Measurements from ENCODE around the gene HECW1. TPM values are rescaled to one million over a fixed set of nuclear protein-coding genes. Genes with fewer than 3 reads are reported as not detected.

HECW1 gene
- total RNA-seq, 1 experiment from 2014 or later, result 2.7 TPM

DNA sequence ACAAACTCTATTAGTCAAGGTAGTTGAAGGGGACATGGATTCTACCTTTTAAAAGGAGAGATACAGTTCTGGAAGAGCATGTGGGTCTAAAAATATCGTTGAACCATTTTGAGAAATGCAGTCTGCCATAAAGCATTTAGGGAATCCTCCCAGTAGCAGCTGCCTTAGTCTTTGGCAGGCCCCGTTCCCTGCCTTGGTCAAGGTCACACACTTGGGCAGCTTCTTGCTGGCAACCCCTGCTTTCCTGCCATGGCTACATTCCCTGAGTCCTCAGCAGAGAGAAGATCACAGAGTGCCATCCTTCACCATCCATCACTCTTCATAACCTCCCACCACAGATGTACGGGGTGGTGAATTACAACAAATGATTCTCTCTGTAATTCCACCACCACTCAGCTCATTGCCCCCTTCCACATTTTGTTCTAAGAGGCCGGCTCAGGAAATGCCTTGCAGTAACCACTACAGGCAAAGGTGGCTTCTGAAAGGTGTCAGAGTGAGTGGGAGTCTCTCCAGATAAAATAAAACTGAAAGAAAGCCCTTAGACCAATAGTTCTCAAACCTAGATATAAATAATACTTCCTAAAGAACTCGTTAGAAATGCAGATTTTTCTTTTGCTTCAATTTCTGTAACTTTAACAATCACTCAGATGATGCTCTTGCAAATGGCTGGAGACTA, 349.0 kb downstream of the HECW1 start:
- H3K27me3 ChIP-seq (ENCODE audit: insufficient read depth, low read depth), result peaks cover 62% of the 10 kb centered on the region
- ChIA-PET CTCF (no interaction called here), POLR2A (ENCODE audit: unreplicated experiment) (no interaction called here)
- H2AFZ ChIP-seq, result no peak overlapping the region
- H3K79me2 ChIP-seq (ENCODE audit: low read depth), result no peaks in the 10 kb centered on the region
- H3K36me3 ChIP-seq (ENCODE audit: low read depth), result no peaks in the 10 kb centered on the region
- no peaks in the 10 kb centered on the region for H3K4me1 ChIP-seq (replicated peaks; ENCODE audit: insufficient read depth)
- H3F3A ChIP-seq (ENCODE audit: insufficient read depth, low read depth), result no peaks in the 10 kb centered on the region
- no peaks in the 10 kb centered on the region for H3K9me3 ChIP-seq (ENCODE audit: insufficient read depth, low read depth)
- H3K4me3 ChIP-seq, result no peak overlapping the region
- H4K20me1 ChIP-seq (ENCODE audit: insufficient read depth), result no peaks in the 10 kb centered on the region
- BruUV-seq (replicated peaks), result no TSS peak
- intact Hi-C loops (cut with micrococcal nuclease; ENCODE audit: unreplicated experiment), result no loop called here
- no peak overlapping the region for H3K4me2 ChIP-seq
- TF ChIP-seq, protein P1, sequence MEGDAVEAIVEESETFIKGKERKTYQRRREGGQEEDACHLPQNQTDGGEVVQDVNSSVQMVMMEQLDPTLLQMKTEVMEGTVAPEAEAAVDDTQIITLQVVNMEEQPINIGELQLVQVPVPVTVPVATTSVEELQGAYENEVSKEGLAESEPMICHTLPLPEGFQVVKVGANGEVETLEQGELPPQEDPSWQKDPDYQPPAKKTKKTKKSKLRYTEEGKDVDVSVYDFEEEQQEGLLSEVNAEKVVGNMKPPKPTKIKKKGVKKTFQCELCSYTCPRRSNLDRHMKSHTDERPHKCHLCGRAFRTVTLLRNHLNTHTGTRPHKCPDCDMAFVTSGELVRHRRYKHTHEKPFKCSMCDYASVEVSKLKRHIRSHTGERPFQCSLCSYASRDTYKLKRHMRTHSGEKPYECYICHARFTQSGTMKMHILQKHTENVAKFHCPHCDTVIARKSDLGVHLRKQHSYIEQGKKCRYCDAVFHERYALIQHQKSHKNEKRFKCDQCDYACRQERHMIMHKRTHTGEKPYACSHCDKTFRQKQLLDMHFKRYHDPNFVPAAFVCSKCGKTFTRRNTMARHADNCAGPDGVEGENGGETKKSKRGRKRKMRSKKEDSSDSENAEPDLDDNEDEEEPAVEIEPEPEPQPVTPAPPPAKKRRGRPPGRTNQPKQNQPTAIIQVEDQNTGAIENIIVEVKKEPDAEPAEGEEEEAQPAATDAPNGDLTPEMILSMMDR (conservative IDR thresholded peaks at IDR 0.05), result no peak
- TF ChIP-seq EZH2 (IDR thresholded peaks at IDR 0.05; ENCODE audit: low read depth), result no peak
- H3K27ac ChIP-seq, result no peak overlapping the region
- no peak for DNase-seq
- no peaks in the 10 kb centered on the region for H3K9me2 ChIP-seq (ENCODE audit: insufficient read depth)

DNA sequence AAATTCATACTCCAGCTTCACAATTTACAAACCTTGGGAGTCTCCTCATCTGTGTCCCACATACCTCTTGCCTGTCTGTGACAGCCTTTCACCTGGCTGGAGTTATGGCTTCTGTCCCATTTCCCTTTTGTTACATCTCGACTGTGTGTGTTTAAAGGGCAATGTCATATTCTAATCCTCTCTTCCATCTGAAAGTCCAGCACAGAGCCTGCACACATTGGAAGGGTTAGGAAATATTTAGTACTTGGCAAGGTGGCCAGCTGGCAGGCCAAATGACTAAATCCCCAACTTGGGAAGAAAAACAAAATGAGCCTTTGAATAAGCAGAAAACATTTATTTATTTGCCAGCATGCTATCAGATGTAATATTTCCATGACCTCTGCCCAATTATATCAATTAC, 350.4 kb downstream of the HECW1 start:
- TF ChIP-seq EZH2 (IDR thresholded peaks at IDR 0.05; ENCODE audit: low read depth), result no peak
- TF ChIP-seq, protein P1 (conservative IDR thresholded peaks at IDR 0.05), result no peak
- BruUV-seq (replicated peaks), result no TSS peak
- no peak overlapping the region for H2AFZ ChIP-seq
- no peak overlapping the region for H3K4me3 ChIP-seq
- no peak overlapping the region for H3K27ac ChIP-seq
- no peaks in the 10 kb centered on the region for H3K36me3 ChIP-seq (ENCODE audit: low read depth)
- H3K79me2 ChIP-seq (ENCODE audit: low read depth), result no peaks in the 10 kb centered on the region
- POLR2A ChIA-PET (ENCODE audit: unreplicated experiment), result no interaction called here
- peaks cover 58% of the 10 kb centered on the region for H3K27me3 ChIP-seq (ENCODE audit: insufficient read depth, low read depth)
- H3F3A ChIP-seq (ENCODE audit: insufficient read depth, low read depth), result no peaks in the 10 kb centered on the region
- no peak overlapping the region for H3K4me2 ChIP-seq
- no peaks in the 10 kb centered on the region for H3K9me3 ChIP-seq (ENCODE audit: insufficient read depth, low read depth)
- intact Hi-C loops (cut with micrococcal nuclease; ENCODE audit: unreplicated experiment), result no loop called here
- CTCF ChIA-PET, result no interaction called here
- no peak for DNase-seq
- no peaks in the 10 kb centered on the region for H3K9me2 ChIP-seq (ENCODE audit: insufficient read depth)
- no peaks in the 10 kb centered on the region for H4K20me1 ChIP-seq (ENCODE audit: insufficient read depth)
- H3K4me1 ChIP-seq (replicated peaks; ENCODE audit: insufficient read depth), result no peaks in the 10 kb centered on the region

DNA sequence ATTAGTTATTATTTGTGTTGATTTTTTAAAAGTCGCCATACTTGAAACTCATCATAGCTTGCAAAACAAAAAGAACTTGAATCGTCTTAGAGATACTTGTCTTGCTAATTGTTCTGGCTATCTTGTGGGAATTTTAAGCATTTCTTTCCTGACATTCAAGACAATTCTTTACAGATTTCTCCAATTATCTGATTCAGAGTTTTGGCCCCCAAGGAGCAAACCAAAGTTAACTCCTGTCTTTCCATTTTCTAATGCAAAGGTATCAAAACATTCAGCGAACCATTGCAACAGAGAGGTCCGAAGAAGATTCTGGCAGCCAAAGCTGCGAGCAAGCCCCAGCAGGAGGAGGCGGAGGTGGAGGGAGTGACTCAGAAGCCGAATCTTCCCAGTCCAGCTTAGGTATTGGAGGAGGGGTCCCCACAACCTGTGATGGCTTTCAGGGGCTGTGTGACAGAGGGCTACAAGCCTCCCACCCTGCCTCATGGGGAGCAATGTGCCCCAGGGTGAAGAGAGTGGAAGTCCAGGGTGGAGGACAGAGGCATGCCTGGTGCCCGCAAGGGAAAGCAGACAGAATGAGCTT, 351.0 kb downstream of the HECW1 start:
- BruUV-seq (replicated peaks), result no TSS peak
- no peak for TF ChIP-seq EZH2 (IDR thresholded peaks at IDR 0.05; ENCODE audit: low read depth)
- TF ChIP-seq, protein P1 (conservative IDR thresholded peaks at IDR 0.05), result no peak

More for the DNA sequence above, 351.0 kb downstream of the HECW1 start:
- Histone ChIP-seq H3K36me3 (ENCODE audit: low read depth) (no peaks in the 10 kb centered on the region), H3K4me1 (replicated peaks; ENCODE audit: insufficient read depth) (no peaks in the 10 kb centered on the region), H3F3A (ENCODE audit: insufficient read depth, low read depth) (no peaks in the 10 kb centered on the region), H3K27me3 (ENCODE audit: insufficient read depth, low read depth) (peaks cover 53% of the 10 kb centered on the region), H3K27ac (no peak overlapping the region), H3K9me2 (ENCODE audit: insufficient read depth) (no peaks in the 10 kb centered on the region), H3K4me2 (no peak overlapping the region), H3K9me3 (ENCODE audit: insufficient read depth, low read depth) (no peaks in the 10 kb centered on the region), H3K4me3 (no peak overlapping the region), H2AFZ (no peak overlapping the region), H4K20me1 (ENCODE audit: insufficient read depth) (no peaks in the 10 kb centered on the region), H3K79me2 (ENCODE audit: low read depth) (no peaks in the 10 kb centered on the region)
- ChIA-PET CTCF (no interaction called here), POLR2A (ENCODE audit: unreplicated experiment) (no interaction called here)
- DNase-seq, result no peak
- intact Hi-C loops (cut with micrococcal nuclease; ENCODE audit: unreplicated experiment), result no loop called here

All from PC-9 (cell line).